ENCODE results near the gene PLIN5.

Gene PLIN5

GRCh38 chr19:4534836-4535658 lies at the start of gene PLIN5:
PLIN5 (minus strand) TSS chr19:4535224; CDS start chr19:4534074, 1,150 bp downstream.
- no peaks in the 10 kb centered on the region for H3K36me3 Mint-ChIP-seq
- H3K4me3 Mint-ChIP-seq: no peak within 1 kb of the TSS
- H3K27ac Mint-ChIP-seq: no peak within 1 kb of the TSS
- H3K9me3 Mint-ChIP-seq: no peaks in the 10 kb centered on the region
- H3K27me3 Mint-ChIP-seq: peaks cover 5% of the 10 kb centered on the region
- H3K4me1 Mint-ChIP-seq: peaks cover 10% of the 10 kb centered on the region

DNA sequence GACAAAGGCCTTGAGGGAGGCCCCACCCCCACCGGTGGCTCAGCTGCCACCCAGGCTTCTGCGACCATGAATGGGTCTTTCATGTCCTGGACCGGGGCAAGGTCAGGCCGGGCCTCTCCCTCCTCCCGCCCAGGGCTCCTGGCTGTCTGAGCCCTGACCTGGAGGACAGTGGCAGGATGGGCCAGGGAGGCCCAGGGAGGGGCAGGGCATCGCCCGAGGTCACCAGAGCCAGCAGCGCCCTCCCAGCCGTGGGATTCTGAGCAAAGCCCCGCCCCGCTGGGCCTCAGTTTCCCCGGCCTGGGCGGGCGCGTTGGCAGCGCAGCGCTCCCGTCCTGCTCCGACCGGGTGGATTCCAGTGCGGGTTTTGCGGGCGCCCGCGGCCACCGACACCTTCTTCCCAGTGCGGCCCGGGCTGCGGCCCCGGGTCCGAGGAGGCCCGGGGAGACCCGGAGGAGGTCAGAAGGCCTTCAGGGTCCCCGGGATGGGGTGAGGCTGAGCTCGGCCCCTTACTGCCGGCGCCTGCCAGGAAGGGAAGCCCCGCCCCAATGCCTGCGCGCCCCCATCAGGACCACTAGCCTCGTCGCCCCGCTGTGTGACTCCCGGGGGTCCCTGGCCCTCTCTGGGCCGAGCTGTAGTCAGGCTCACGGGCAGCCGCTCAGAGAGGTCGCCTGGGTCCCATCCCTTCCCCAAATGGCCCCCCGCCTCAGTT lies 49.1 kb upstream of the PLIN5 start:
- peaks cover 24% of the 10 kb centered on the region for H3K27me3 Mint-ChIP-seq
- no peaks in the 10 kb centered on the region for H3K9me3 Mint-ChIP-seq
- peaks cover 9% of the 10 kb centered on the region for H3K4me1 Mint-ChIP-seq
- H3K4me3 Mint-ChIP-seq: no peak overlapping the region
- no peaks in the 10 kb centered on the region for H3K36me3 Mint-ChIP-seq
- H3K27ac Mint-ChIP-seq: no peak overlapping the region

DNA sequence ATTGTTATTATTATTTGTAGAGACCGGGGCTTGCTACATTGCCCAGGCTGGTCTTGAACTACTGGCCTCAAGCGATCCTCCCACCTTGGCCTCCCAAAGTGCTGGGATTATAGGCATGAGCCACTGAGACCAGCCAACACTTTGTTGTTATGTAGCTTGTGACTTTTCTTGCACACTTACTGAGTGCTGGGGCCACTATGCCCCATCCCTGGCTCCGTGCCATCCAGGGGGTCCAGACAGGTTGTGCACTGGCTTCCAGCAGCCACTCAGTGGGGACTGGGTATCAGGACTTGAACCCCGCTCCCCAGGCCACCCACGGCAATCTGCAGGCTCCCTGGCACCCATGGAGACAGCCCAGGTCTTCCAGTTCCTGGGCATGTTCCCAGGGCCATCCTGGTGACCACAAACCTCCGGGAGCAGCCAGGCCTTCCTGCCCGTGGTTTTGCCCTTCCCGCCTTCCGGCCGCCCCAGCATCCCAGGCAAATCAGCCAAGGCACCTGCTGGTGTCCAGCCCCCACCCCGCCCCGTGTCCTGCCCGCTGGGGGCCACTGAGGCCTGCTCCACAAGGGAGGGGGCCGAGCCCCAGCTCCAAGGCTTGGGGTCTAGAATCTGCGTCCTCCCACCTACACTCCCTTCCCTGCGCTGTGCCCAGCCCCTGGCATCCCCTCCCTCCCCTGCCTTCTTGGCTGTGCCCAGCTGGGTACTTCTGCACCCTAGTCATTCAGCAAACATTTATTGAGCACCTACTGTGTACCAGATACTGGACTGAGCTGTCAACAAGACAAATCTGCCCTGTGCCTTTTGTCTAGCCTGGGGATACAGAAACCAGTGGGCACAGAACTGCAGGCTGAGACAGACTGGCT lies 48.2 kb upstream of the PLIN5 start:
- H3K4me1 Mint-ChIP-seq: peaks cover 9% of the 10 kb centered on the region
- H3K36me3 Mint-ChIP-seq: no peaks in the 10 kb centered on the region
- H3K27me3 Mint-ChIP-seq: peaks cover 32% of the 10 kb centered on the region
- no peaks in the 10 kb centered on the region for H3K9me3 Mint-ChIP-seq
- peak overlapping the region; percentile 30 for H3K27ac Mint-ChIP-seq
- no peak overlapping the region for H3K4me3 Mint-ChIP-seq

DNA sequence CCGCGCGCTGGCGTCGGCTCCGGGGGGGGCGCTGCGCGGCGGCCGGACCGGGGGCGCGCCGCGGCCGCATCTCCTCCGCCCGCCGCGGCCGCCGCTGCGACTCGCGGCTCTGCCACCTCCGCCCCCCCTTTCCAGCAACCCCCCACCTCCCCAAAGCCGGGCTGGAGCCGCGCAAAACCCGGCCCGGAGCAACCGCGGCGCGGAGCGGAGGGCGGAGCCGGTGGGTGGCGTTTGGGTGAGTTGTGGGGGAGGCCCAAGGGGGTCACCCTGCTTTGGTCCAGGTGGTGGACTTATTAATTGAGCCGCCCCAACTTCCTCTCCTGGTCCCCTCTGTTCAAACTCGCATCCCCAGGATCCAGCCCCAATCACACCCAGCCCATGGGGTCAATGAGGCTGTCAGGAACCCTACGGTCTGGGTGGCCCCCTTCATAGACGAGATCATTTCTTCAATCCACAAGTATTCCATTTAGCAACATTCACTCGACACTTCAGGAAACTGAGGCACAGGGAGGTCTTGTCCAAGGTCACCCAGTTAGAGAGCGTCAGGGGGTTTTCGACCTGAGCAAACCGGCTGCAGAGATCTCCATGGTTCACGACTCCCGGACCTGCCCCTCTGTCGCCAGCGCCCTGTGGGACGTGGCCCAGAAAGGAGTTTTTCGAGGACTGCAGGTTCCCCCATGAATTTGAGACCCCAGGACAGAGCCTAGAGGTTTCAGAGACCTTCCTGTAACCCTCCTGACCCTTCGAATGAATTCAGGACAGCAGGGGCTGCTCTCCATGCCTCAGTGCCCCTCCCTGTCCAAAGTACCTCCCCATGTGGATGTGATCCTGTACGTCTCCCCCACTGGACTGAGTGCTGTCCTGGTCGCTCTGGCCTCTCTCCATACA lies 46.9 kb upstream of the PLIN5 start:
- Mint-ChIP-seq H3K4me1 (peaks cover 9% of the 10 kb centered on the region), H3K27ac (no peak overlapping the region), H3K36me3 (no peaks in the 10 kb centered on the region), H3K27me3 (peaks cover 32% of the 10 kb centered on the region), H3K9me3 (no peaks in the 10 kb centered on the region), H3K4me3 (peak overlapping the region; percentile 51)

DNA sequence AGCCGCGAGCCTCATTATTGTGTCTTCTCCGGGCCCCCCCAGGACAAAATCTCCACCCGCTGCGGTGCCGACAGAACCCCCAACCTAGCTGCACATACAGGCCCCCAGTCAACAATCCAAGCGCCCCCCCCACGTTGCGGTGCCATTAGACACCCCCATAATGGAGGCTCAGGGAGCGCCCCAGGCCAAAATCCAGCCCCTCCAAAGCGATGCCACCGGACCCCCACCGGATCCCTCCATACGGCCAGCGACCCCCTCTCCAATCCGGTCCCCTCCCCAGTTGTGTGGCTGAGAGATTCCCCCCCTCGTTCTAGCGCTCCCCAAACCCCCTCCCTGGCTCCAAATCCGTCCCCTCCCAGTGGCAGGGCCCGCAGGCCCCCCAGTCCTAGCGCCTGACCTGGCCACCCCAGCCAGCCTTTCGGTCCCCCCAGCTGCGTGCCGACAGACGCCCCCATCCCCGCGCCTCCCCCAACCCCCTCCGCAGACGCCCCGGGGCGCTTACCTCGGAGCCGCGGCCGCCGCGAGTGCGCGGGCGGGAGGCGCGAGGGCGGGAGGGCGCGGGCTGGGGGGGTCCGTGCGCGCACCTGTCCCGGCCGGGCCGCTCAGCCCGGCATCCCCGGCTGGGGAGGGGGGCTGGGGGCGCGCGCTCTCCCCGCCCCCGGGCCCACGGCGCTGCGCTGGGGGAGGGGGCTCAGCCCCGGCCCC lies 46.1 kb upstream of the PLIN5 start:
- H3K36me3 Mint-ChIP-seq: no peaks in the 10 kb centered on the region
- H3K9me3 Mint-ChIP-seq: no peaks in the 10 kb centered on the region
- H3K27ac Mint-ChIP-seq: no peak overlapping the region
- H3K27me3 Mint-ChIP-seq: peaks cover 36% of the 10 kb centered on the region
- peaks cover 9% of the 10 kb centered on the region for H3K4me1 Mint-ChIP-seq
- H3K4me3 Mint-ChIP-seq: no peak overlapping the region

GRCh38 chr19:4580021-4580901 lies 45.2 kb upstream of the PLIN5 start:
- peaks cover 36% of the 10 kb centered on the region for H3K27me3 Mint-ChIP-seq
- peaks cover 9% of the 10 kb centered on the region for H3K4me1 Mint-ChIP-seq
- no peak overlapping the region for H3K4me3 Mint-ChIP-seq
- no peaks in the 10 kb centered on the region for H3K36me3 Mint-ChIP-seq
- H3K27ac Mint-ChIP-seq: no peak overlapping the region
- no peaks in the 10 kb centered on the region for H3K9me3 Mint-ChIP-seq

GRCh38 chr19:4579389-4579788 lies 44.4 kb upstream of the PLIN5 start:
- no peaks in the 10 kb centered on the region for H3K9me3 Mint-ChIP-seq
- H3K27me3 Mint-ChIP-seq: peaks cover 36% of the 10 kb centered on the region
- H3K4me1 Mint-ChIP-seq: peaks cover 9% of the 10 kb centered on the region
- no peak overlapping the region for H3K27ac Mint-ChIP-seq
- no peak overlapping the region for H3K4me3 Mint-ChIP-seq
- H3K36me3 Mint-ChIP-seq: no peaks in the 10 kb centered on the region

GRCh38 chr19:4578552-4579248 lies 43.7 kb upstream of the PLIN5 start:
- Mint-ChIP-seq H3K9me3 (no peaks in the 10 kb centered on the region), H3K27ac (no peak overlapping the region), H3K27me3 (peaks cover 36% of the 10 kb centered on the region)

DNA sequence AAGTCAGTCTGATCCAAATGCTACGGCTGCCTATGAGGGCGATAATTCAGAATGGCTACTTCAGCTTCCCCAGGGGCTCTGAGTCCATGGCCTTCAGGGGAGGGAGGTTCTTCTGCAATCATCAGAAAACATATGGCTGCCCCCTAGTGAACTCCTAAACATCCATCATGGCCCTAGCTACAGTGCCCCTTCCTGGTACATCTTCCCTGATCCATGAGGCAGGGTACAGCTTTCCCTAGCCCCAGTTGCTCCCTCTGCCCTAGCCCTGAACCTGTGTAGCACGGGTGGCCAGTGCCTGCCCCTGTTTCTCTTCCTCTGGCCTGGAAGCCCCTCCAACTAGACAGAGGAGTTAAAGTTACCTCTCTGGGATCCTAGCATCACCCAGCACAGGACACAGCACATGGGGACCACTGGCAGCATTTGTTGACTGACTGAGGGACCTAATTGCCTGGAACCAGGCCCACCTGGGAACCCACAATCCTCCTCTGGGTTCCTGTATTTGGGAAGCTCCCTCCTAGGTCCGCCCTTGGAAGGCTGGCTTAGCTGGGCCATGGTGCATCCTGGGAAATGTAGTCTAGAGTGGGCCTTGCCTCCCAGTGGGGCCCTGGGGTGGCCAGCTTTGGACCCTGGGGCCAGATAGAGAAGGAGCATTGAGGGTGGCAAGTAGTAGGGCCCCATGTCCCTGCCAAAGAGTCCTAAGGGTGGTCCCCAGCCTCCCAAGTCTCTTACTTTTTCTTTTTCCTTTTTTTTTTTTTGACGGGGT lies 42.2 kb upstream of the PLIN5 start:
- Mint-ChIP-seq H3K36me3 (no peaks in the 10 kb centered on the region), H3K4me1 (peaks cover 5% of the 10 kb centered on the region), H3K27me3 (peaks cover 29% of the 10 kb centered on the region)

More at GRCh38 chr19:4578552-4579248, 43.7 kb upstream of the PLIN5 start:
- Mint-ChIP-seq H3K4me3 (no peak overlapping the region), H3K36me3 (no peaks in the 10 kb centered on the region), H3K4me1 (peaks cover 9% of the 10 kb centered on the region)

GRCh38 chr19:4576016-4576933 lies 41.3 kb upstream of the PLIN5 start:
- Mint-ChIP-seq H3K27me3 (peaks cover 24% of the 10 kb centered on the region), H3K4me3 (no peak overlapping the region), H3K27ac (no peak overlapping the region), H3K9me3 (no peaks in the 10 kb centered on the region), H3K36me3 (no peaks in the 10 kb centered on the region), H3K4me1 (no peaks in the 10 kb centered on the region)

More for the DNA sequence above, 42.2 kb upstream of the PLIN5 start:
- Mint-ChIP-seq H3K4me3 (no peak overlapping the region), H3K9me3 (no peaks in the 10 kb centered on the region), H3K27ac (no peak overlapping the region)

DNA sequence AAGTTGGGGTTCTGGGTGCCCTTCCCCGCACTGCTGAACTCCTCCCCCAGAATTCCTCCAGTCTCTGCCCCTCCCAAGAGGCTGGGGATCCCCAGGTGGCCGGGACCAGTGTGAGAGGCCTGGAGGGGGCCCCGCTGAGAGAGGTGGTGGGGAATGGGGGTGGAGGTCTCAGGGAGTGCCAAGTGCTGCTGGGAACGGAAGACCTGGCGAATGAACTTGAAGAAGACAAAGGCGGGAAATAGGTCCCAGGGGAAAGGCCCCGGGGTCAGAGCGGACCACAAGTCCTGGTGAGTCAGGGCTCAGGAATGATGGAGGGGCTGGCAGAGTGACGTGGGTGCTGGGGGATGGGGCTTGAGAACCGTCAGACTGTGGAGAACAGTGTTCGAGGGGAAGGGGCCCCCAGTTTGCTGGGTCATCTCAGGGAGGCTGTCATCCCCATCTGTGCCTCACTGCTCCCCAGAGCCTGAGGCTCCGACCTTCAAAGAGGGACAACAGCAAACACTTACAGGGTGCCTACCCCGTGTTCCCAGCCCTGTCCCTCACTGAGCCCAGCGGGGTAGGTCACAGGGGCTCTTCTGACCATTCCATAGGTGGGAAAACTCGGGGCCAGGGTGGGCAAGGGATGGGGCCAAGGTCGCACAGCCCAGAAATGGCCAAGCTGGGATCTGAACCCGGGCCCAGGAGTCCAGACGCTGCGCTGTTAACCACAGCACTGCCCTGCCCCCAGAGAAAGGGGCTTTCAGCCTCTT lies 40.4 kb upstream of the PLIN5 start:
- Mint-ChIP-seq H3K27me3 (peaks cover 24% of the 10 kb centered on the region), H3K36me3 (no peaks in the 10 kb centered on the region), H3K4me3 (no peak overlapping the region), H3K4me1 (no peaks in the 10 kb centered on the region), H3K27ac (no peak overlapping the region), H3K9me3 (no peaks in the 10 kb centered on the region)
